AG04449 (cell line): ENCODE data around the gene FAM171A1.

Experiments used
- CTCF ChIA-PET: fragments of 350-600 bp; formaldehyde crosslinking; extraction: SDS; loops from one replicate; lab custom pipeline; 2021; ENCODE audit warnings: antibody characterized with exemption; lab: Yijun Ruan, JAX
- POLR2A ChIA-PET: fragments of 400-600, 350-600 bp; formaldehyde crosslinking; extraction: SDS; loops from one replicate; lab custom pipeline; 2020; ENCODE audit warnings: antibody characterized with exemption, inconsistent platforms; lab: Yijun Ruan, JAX
- DNase-seq: peaks from one replicate; pipeline ENCODE4 v3.0.0-alpha.2; 2010; ENCODE audit warnings: low read depth, low spot score
- H3K4me3 ChIP-seq: 2 replicates; pipeline ENCODE4 v1.5.1; 2011; ENCODE audit warnings: low read depth, mild to moderate bottlenecking, control low read depth, low read length
- CTCF ChIP-seq: IDR thresholded peaks from one replicate; pipeline ENCODE4 v1.5.1; 2011; ENCODE audit warnings: mild to moderate bottlenecking, moderate library complexity, low read length, control low read depth, inconsistent platforms; ENCODE audit not compliant: insufficient read depth; ENCODE audit errors: missing control alignments

FAM171A1 gene

GRCh38 chr10:15315286-15315685, 55.8 kb downstream of the FAM171A1 start:
- TF ChIP-seq CTCF, result no peak
- POLR2A ChIA-PET, result no interaction called here
- CTCF ChIA-PET, result interaction anchor here (1.4 kb wide), 1 partner anchor 11 kb away, joined by 3 read pairs; no protein-coding TSS in a partner anchor
- no peak overlapping the region for H3K4me3 ChIP-seq
- DNase-seq, result no peak

GRCh38 chr10:15314482-15315045, 56.5 kb downstream of the FAM171A1 start:
- no peak overlapping the region for H3K4me3 ChIP-seq
- CTCF ChIA-PET, result no interaction called here
- no peak for TF ChIP-seq CTCF
- POLR2A ChIA-PET, result no interaction called here
- no peak for DNase-seq

- TF ChIP-seq CTCF, result no peak
- no peak for DNase-seq
- ChIA-PET POLR2A (no interaction called here), CTCF (interaction anchor here (2.5 kb wide), 1 partner anchor 13 kb away, joined by 8 read pairs; no protein-coding TSS in a partner anchor)
- no peak overlapping the region for H3K4me3 ChIP-seq
These were observed 57.2 kb downstream of the FAM171A1 start for GRCh38 chr10:15313843-15314242.

GRCh38 chr10:15313047-15313446, 58.0 kb downstream of the FAM171A1 start:
- no peak overlapping the region for H3K4me3 ChIP-seq
- POLR2A ChIA-PET, result no interaction called here
- CTCF ChIA-PET, result interaction anchor here (2.5 kb wide), 1 partner anchor 12 kb away, joined by 8 read pairs; no protein-coding TSS in a partner anchor
- DNase-seq, result no peak
- TF ChIP-seq CTCF, result no peak

GRCh38 chr10:15311569-15312280, 59.4 kb downstream of the FAM171A1 start:
- no peak for DNase-seq
- TF ChIP-seq CTCF, result no peak
- POLR2A ChIA-PET, result no interaction called here
- CTCF ChIA-PET, result interaction anchor here (1.5 to 2.5 kb wide), 3 partner anchors 10 to 59 kb away, joined by 5 to 8 read pairs (median 8); partner anchors contain the start of gene FAM171A1
- no peak overlapping the region for H3K4me3 ChIP-seq
